ENCODE results near the gene ITPR2.
A peak's percentile ranks its signal among the peaks of the same experiment; 100 is the strongest.
"Not testable (repeated sequence)": the region's sequence is repeated elsewhere in the genome, so short reads cannot be mapped to it uniquely, and the experiment has no call there.

The ITPR2 gene

GRCh38 chr12:26848156-26848825 lies 15.3 kb upstream of the ITPR2 start:
- no peak for DNase-seq

GRCh38 chr12:26847431-26847830 lies 14.4 kb upstream of the ITPR2 start:
- DNase-seq, result no peak

- DNase-seq, result no peak
Observed at GRCh38 chr12:26846416-26846815, 13.4 kb upstream of the ITPR2 start.

- DNase-seq, result no peak
Observed at GRCh38 chr12:26845984-26846383, 13.0 kb upstream of the ITPR2 start.

GRCh38 chr12:26845057-26845666 lies 12.2 kb upstream of the ITPR2 start:
- DNase-seq, result peak; percentile 19

- DNase-seq, result no peak
Observed at GRCh38 chr12:26843311-26843710, 10.3 kb upstream of the ITPR2 start.

- no peak for DNase-seq
Observed at GRCh38 chr12:26841085-26841484, 8.1 kb upstream of the ITPR2 start.

- no peak for DNase-seq
Observed at GRCh38 chr12:26839512-26839911, 6.5 kb upstream of the ITPR2 start.

GRCh38 chr12:26838888-26839416 lies 6.0 kb upstream of the ITPR2 start:
- DNase-seq, result no peak

- no peak for DNase-seq
Observed at GRCh38 chr12:26836201-26836600, 3.2 kb upstream of the ITPR2 start.

- not testable (repeated sequence) for DNase-seq
Observed at GRCh38 chr12:26834503-26835060, 1.6 kb upstream of the ITPR2 start.

- DNase-seq, result peak; percentile 44
Observed at GRCh38 chr12:26833743-26834490, 923 bp upstream of the ITPR2 start.

- DNase-seq, result peak; percentile 67
Observed at GRCh38 chr12:26831951-26832821, 808 bp downstream of the ITPR2 start.

GRCh38 chr12:26830783-26831551 lies 2.0 kb downstream of the ITPR2 start:
- DNase-seq, result no peak

- no peak for DNase-seq
Observed at GRCh38 chr12:26830363-26830762, 2.6 kb downstream of the ITPR2 start.

- DNase-seq, result no peak
Observed at GRCh38 chr12:26828280-26829073, 4.5 kb downstream of the ITPR2 start.

GRCh38 chr12:26826437-26826836 lies 6.6 kb downstream of the ITPR2 start:
- DNase-seq, result no peak

GRCh38 chr12:26825459-26826016 lies 7.5 kb downstream of the ITPR2 start:
- no peak for DNase-seq

GRCh38 chr12:26823390-26823789 lies 9.6 kb downstream of the ITPR2 start:
- DNase-seq, result no peak

- no peak for DNase-seq
Observed at GRCh38 chr12:26822026-26822425, 11.0 kb downstream of the ITPR2 start.

All from activated naive CD4-positive, alpha-beta T cell treated with Interleukin-2 at 50 U/mL for 16 hours (primary cell).